ENCODE results near the gene RAB1A. TPM values are rescaled to one million over a fixed set of nuclear protein-coding genes. Genes with fewer than 3 reads are reported as not detected.

RAB1A gene
- total and polyA plus RNA-seq, 9 of the 15 experiments (the other 6 are each of a cell fraction or from before 2014, with no cell fraction given) = 43.8 to 163 (median 67.7) TPM

DNA sequence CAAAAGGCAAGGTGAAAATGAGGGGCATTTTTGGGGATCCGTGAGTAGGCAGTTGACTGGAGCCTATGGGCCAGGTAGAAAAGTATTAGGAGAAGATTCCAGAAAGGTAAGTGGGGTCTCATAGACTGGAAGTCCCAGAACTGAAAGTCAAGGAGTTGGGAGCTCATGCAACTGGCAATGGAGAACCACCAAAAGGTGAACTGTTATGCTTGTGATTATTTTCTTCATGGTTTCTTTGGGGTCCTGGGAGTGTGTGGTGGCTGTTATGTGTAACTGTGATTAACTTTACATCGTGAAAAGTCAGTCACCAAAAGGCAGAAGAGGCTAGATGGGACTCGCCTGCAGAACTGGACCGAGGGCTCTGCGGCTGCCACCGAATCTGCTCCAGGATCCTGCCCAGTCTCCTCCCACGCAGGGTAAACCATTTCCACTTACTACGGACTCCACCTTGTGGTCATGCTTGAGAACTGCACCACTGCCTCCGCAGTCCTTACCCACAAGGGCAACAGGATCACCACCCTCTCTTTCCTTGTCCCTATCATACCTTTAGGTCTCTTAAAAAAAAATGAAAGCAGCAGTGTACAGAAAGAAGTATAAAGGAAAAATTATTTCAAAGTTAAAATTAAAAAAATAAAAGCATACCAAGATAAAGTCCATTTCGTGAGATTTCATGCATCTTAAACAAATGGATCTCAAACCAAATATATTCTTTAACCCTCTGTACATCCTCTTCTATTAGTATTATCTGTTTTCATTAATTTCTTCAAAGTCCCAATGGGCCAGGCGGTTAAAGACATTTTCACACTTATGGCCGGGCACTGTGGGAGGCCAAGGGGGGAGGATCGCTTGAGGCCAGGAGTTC is 89.3 kb downstream of the RAB1A start (continued):
- TF ChIP-seq, protein P1, sequence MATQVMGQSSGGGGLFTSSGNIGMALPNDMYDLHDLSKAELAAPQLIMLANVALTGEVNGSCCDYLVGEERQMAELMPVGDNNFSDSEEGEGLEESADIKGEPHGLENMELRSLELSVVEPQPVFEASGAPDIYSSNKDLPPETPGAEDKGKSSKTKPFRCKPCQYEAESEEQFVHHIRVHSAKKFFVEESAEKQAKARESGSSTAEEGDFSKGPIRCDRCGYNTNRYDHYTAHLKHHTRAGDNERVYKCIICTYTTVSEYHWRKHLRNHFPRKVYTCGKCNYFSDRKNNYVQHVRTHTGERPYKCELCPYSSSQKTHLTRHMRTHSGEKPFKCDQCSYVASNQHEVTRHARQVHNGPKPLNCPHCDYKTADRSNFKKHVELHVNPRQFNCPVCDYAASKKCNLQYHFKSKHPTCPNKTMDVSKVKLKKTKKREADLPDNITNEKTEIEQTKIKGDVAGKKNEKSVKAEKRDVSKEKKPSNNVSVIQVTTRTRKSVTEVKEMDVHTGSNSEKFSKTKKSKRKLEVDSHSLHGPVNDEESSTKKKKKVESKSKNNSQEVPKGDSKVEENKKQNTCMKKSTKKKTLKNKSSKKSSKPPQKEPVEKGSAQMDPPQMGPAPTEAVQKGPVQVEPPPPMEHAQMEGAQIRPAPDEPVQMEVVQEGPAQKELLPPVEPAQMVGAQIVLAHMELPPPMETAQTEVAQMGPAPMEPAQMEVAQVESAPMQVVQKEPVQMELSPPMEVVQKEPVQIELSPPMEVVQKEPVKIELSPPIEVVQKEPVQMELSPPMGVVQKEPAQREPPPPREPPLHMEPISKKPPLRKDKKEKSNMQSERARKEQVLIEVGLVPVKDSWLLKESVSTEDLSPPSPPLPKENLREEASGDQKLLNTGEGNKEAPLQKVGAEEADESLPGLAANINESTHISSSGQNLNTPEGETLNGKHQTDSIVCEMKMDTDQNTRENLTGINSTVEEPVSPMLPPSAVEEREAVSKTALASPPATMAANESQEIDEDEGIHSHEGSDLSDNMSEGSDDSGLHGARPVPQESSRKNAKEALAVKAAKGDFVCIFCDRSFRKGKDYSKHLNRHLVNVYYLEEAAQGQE (IDR thresholded peaks at IDR 0.05; ENCODE audit: borderline replicate concordance) = peak; percentile 91
- TF ChIP-seq, protein P1 (CRISPR knock-in tag; IDR thresholded peaks at IDR 0.05; ENCODE audit: low read depth) = no peak
- TF ChIP-seq, protein P2, sequence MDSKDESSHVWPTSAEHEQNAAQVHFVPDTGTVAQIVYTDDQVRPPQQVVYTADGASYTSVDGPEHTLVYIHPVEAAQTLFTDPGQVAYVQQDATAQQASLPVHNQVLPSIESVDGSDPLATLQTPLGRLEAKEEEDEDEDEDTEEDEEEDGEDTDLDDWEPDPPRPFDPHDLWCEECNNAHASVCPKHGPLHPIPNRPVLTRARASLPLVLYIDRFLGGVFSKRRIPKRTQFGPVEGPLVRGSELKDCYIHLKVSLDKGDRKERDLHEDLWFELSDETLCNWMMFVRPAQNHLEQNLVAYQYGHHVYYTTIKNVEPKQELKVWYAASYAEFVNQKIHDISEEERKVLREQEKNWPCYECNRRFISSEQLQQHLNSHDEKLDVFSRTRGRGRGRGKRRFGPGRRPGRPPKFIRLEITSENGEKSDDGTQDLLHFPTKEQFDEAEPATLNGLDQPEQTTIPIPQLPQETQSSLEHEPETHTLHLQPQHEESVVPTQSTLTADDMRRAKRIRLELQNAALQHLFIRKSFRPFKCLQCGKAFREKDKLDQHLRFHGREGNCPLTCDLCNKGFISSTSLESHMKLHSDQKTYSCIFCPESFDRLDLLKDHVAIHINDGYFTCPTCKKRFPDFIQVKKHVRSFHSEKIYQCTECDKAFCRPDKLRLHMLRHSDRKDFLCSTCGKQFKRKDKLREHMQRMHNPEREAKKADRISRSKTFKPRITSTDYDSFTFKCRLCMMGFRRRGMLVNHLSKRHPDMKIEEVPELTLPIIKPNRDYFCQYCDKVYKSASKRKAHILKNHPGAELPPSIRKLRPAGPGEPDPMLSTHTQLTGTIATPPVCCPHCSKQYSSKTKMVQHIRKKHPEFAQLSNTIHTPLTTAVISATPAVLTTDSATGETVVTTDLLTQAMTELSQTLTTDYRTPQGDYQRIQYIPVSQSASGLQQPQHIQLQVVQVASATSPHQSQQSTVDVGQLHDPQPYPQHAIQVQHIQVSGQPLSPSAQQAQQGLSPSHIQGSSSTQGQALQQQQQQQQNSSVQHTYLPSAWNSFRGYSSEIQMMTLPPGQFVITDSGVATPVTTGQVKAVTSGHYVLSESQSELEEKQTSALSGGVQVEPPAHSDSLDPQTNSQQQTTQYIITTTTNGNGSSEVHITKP (IDR thresholded peaks at IDR 0.05; ENCODE audit: partially characterized antibody) = peak; percentile 46
- TF ChIP-seq TSC22D4 (tag; IDR thresholded peaks at IDR 0.05) (no peak), FOXK2 (conservative IDR thresholded peaks at IDR 0.05 in 1 of 2, IDR thresholded peaks at IDR 0.05 in 1 of 2; ENCODE audit: low read depth in 2 of 2) (0 out of 4 replicates have a peak, but pooled peaks of 1 of the 2 experiments have one; percentile 28), SMARCA5 (IDR thresholded peaks at IDR 0.05) (no peak), CCAR2 (IDR thresholded peaks at IDR 0.05; ENCODE audit: low read depth, low read length) (no peak), GTF2E2 (tag; IDR thresholded peaks at IDR 0.05) (no peak), TCF7 (IDR thresholded peaks at IDR 0.05; ENCODE audit: borderline replicate concordance) (no peak)
- TF ChIP-seq, protein P3, sequence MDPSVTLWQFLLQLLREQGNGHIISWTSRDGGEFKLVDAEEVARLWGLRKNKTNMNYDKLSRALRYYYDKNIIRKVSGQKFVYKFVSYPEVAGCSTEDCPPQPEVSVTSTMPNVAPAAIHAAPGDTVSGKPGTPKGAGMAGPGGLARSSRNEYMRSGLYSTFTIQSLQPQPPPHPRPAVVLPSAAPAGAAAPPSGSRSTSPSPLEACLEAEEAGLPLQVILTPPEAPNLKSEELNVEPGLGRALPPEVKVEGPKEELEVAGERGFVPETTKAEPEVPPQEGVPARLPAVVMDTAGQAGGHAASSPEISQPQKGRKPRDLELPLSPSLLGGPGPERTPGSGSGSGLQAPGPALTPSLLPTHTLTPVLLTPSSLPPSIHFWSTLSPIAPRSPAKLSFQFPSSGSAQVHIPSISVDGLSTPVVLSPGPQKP (CRISPR knock-in tag; IDR thresholded peaks at IDR 0.05) = no peak
- TF ChIP-seq, protein P4, sequence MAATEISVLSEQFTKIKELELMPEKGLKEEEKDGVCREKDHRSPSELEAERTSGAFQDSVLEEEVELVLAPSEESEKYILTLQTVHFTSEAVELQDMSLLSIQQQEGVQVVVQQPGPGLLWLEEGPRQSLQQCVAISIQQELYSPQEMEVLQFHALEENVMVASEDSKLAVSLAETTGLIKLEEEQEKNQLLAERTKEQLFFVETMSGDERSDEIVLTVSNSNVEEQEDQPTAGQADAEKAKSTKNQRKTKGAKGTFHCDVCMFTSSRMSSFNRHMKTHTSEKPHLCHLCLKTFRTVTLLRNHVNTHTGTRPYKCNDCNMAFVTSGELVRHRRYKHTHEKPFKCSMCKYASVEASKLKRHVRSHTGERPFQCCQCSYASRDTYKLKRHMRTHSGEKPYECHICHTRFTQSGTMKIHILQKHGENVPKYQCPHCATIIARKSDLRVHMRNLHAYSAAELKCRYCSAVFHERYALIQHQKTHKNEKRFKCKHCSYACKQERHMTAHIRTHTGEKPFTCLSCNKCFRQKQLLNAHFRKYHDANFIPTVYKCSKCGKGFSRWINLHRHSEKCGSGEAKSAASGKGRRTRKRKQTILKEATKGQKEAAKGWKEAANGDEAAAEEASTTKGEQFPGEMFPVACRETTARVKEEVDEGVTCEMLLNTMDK (IDR thresholded peaks at IDR 0.05; ENCODE audit: borderline replicate concordance, insufficient read depth, low read depth, low read length, poor library complexity, severe bottlenecking) = no peak

Data from K562 (cell line).